EH (cell line): ENCODE data around the gene KIF1A.

ENCODE experiments used
- DNase-seq: peaks from one replicate; pipeline ENCODE4 v3.0.0-alpha.2; 2015; ENCODE audit warnings: low read depth

KIF1A gene

GRCh38 chr2:240818293-240819125, 1.5 kb downstream of the KIF1A start:
- no peak for DNase-seq

- no peak for DNase-seq
Measured at GRCh38 chr2:240817496-240818292, 2.3 kb downstream of the KIF1A start.

- DNase-seq: no peak
Measured at GRCh38 chr2:240816584-240817495, 3.2 kb downstream of the KIF1A start.

GRCh38 chr2:240815761-240816583, 4.0 kb downstream of the KIF1A start:
- no peak for DNase-seq

- DNase-seq: no peak
Measured at GRCh38 chr2:240814946-240815760, 4.9 kb downstream of the KIF1A start.

GRCh38 chr2:240814280-240814679, 5.7 kb downstream of the KIF1A start:
- DNase-seq: no peak

GRCh38 chr2:240813231-240813921, 6.6 kb downstream of the KIF1A start:
- DNase-seq: no peak

- DNase-seq: no peak
Measured at GRCh38 chr2:240812721-240813120, 7.3 kb downstream of the KIF1A start.

GRCh38 chr2:240812301-240812680, 7.7 kb downstream of the KIF1A start:
- DNase-seq: no peak

- DNase-seq: no peak
Measured at GRCh38 chr2:240811346-240812300, 8.4 kb downstream of the KIF1A start.

GRCh38 chr2:240810621-240811020, 9.4 kb downstream of the KIF1A start:
- no peak for DNase-seq

- no peak for DNase-seq
Measured at GRCh38 chr2:240810199-240810598, 9.8 kb downstream of the KIF1A start.

- DNase-seq: no peak
Measured at GRCh38 chr2:240809276-240809675, 10.7 kb downstream of the KIF1A start.

- DNase-seq: no peak
Measured at GRCh38 chr2:240806459-240806858, 13.6 kb downstream of the KIF1A start.

- DNase-seq: no peak
Measured at GRCh38 chr2:240806006-240806405, 14.0 kb downstream of the KIF1A start.

GRCh38 chr2:240803191-240803590, 16.8 kb downstream of the KIF1A start:
- no peak for DNase-seq

GRCh38 chr2:240799033-240799820, 20.8 kb downstream of the KIF1A start:
- DNase-seq: no peak
